ENCODE results near the gene EML6. TPM values are rescaled to one million over a fixed set of nuclear protein-coding genes. Genes with fewer than 3 reads are reported as not detected.
A peak's percentile ranks its signal among the peaks of the same experiment; 100 is the strongest.

The EML6 gene
- total and polyA plus RNA-seq, 2 of the 13 experiments (the other 11 are each of a cell fraction or from before 2014, with no cell fraction given) = 17.2 to 32.4 TPM

DNA sequence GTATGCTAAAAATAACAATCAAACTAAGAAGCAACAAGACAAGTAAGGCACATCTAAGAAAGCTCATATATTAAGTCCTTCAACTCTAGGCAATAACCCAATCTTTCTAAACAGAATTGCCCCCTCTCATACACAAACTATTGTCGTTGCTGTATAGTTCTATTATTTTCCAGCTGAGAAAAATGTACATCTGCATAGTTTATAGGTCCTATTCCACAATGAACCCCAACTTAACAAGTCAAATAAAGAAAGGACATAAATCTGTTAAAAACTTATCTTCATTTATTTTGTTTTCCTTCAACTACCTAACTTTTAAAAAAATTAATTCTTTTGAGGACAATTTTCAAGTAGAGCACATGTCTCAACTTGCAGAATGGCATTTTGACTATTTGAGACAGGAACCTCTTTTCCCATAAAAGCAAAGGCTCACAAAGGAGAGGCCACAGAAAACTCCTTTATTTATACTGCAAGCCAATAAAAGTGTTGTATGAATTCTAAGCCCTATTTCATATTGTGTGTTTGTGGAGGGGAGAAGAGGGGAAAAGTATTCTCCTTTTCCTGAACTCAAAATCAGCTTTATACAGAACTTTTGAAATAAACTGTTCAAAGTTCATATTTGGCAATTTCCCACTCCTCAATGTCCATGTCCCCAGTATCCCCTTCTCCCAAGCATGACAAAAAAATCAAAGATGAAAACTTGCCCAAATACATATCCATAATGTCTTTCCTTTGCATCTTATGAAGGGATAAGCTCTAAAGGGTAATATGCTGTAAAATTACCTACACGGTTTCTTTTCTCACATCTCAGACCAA is 289.4 kb downstream of the EML6 start (continued):
- TF ChIP-seq, protein P1, sequence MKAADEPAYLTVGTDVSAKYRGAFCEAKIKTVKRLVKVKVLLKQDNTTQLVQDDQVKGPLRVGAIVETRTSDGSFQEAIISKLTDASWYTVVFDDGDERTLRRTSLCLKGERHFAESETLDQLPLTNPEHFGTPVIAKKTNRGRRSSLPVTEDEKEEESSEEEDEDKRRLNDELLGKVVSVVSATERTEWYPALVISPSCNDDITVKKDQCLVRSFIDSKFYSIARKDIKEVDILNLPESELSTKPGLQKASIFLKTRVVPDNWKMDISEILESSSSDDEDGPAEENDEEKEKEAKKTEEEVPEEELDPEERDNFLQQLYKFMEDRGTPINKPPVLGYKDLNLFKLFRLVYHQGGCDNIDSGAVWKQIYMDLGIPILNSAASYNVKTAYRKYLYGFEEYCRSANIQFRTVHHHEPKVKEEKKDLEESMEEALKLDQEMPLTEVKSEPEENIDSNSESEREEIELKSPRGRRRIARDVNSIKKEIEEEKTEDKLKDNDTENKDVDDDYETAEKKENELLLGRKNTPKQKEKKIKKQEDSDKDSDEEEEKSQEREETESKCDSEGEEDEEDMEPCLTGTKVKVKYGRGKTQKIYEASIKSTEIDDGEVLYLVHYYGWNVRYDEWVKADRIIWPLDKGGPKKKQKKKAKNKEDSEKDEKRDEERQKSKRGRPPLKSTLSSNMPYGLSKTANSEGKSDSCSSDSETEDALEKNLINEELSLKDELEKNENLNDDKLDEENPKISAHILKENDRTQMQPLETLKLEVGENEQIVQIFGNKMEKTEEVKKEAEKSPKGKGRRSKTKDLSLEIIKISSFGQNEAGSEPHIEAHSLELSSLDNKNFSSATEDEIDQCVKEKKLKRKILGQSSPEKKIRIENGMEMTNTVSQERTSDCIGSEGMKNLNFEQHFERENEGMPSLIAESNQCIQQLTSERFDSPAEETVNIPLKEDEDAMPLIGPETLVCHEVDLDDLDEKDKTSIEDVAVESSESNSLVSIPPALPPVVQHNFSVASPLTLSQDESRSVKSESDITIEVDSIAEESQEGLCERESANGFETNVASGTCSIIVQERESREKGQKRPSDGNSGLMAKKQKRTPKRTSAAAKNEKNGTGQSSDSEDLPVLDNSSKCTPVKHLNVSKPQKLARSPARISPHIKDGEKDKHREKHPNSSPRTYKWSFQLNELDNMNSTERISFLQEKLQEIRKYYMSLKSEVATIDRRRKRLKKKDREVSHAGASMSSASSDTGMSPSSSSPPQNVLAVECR (CRISPR knock-in tag; IDR thresholded peaks at IDR 0.05; ENCODE audit: borderline replicate concordance) = no peak
- TF ChIP-seq HNF4G (IDR thresholded peaks at IDR 0.05; ENCODE audit: borderline replicate concordance, low read depth, low read length) = peak; percentile 39; the same call in 1 of the 2 replicates
- TF ChIP-seq HNF4G (CRISPR knock-in tag; IDR thresholded peaks at IDR 0.05; ENCODE audit: borderline replicate concordance, low read depth) = no peak
- TF ChIP-seq, protein P2, sequence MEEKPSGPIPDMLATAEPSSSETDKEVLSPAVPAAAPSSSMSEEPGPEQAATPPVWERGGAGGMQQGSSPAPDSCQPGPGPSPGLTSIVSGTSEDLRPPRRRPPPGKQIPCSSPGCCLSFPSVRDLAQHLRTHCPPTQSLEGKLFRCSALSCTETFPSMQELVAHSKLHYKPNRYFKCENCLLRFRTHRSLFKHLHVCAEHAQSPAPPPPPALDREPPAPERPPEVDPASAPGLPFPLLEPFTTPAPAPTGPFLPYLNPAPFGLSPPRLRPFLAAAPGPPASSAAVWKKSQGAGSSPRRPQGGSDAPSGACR (CRISPR knock-in tag; IDR thresholded peaks at IDR 0.05) = no peak
- TF ChIP-seq GATAD2A (CRISPR knock-in tag; IDR thresholded peaks at IDR 0.05) = peak; percentile 45
- TF ChIP-seq, protein P3, sequence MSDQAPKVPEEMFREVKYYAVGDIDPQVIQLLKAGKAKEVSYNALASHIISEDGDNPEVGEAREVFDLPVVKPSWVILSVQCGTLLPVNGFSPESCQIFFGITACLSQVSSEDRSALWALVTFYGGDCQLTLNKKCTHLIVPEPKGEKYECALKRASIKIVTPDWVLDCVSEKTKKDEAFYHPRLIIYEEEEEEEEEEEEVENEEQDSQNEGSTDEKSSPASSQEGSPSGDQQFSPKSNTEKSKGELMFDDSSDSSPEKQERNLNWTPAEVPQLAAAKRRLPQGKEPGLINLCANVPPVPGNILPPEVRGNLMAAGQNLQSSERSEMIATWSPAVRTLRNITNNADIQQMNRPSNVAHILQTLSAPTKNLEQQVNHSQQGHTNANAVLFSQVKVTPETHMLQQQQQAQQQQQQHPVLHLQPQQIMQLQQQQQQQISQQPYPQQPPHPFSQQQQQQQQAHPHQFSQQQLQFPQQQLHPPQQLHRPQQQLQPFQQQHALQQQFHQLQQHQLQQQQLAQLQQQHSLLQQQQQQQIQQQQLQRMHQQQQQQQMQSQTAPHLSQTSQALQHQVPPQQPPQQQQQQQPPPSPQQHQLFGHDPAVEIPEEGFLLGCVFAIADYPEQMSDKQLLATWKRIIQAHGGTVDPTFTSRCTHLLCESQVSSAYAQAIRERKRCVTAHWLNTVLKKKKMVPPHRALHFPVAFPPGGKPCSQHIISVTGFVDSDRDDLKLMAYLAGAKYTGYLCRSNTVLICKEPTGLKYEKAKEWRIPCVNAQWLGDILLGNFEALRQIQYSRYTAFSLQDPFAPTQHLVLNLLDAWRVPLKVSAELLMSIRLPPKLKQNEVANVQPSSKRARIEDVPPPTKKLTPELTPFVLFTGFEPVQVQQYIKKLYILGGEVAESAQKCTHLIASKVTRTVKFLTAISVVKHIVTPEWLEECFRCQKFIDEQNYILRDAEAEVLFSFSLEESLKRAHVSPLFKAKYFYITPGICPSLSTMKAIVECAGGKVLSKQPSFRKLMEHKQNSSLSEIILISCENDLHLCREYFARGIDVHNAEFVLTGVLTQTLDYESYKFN (CRISPR knock-in tag; conservative IDR thresholded peaks at IDR 0.05) = peak; percentile 44; the same call in 1 of the 2 replicates
- TF ChIP-seq NCOR1 (IDR thresholded peaks at IDR 0.05; ENCODE audit: borderline replicate concordance, low read length) = peak; percentile 78
- TF ChIP-seq, protein P4, sequence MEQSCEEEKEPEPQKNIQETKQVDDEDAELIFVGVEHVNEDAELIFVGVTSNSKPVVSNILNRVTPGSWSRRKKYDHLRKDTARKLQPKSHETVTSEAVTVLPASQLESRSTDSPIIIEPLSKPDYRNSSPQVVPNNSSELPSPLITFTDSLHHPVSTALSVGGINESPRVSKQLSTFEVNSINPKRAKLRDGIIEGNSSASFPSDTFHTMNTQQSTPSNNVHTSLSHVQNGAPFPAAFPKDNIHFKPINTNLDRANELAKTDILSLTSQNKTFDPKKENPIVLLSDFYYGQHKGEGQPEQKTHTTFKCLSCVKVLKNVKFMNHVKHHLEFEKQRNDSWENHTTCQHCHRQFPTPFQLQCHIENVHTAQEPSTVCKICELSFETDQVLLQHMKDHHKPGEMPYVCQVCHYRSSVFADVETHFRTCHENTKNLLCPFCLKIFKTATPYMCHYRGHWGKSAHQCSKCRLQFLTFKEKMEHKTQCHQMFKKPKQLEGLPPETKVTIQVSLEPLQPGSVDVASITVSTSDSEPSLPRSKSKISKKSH (CRISPR knock-in tag; IDR thresholded peaks at IDR 0.05; ENCODE audit: borderline replicate concordance) = no peak
- TF ChIP-seq ZKSCAN1 (IDR thresholded peaks at IDR 0.05; ENCODE audit: low read length) = no peak
- TF ChIP-seq HMG20A (CRISPR knock-in tag; IDR thresholded peaks at IDR 0.05; ENCODE audit: borderline replicate concordance) = peak; percentile 22; the same call in 1 of the 2 replicates
- TF ChIP-seq CC2D1A (CRISPR knock-in tag; IDR thresholded peaks at IDR 0.05) = no peak
- no peak for TF ChIP-seq ZNF468 (CRISPR knock-in tag; IDR thresholded peaks at IDR 0.05)
- no peak for TF ChIP-seq ZFP1 (CRISPR knock-in tag; IDR thresholded peaks at IDR 0.05)
- peak; percentile 57 for TF ChIP-seq CEBPG (CRISPR knock-in tag; IDR thresholded peaks at IDR 0.05)
- TF ChIP-seq, protein P5, sequence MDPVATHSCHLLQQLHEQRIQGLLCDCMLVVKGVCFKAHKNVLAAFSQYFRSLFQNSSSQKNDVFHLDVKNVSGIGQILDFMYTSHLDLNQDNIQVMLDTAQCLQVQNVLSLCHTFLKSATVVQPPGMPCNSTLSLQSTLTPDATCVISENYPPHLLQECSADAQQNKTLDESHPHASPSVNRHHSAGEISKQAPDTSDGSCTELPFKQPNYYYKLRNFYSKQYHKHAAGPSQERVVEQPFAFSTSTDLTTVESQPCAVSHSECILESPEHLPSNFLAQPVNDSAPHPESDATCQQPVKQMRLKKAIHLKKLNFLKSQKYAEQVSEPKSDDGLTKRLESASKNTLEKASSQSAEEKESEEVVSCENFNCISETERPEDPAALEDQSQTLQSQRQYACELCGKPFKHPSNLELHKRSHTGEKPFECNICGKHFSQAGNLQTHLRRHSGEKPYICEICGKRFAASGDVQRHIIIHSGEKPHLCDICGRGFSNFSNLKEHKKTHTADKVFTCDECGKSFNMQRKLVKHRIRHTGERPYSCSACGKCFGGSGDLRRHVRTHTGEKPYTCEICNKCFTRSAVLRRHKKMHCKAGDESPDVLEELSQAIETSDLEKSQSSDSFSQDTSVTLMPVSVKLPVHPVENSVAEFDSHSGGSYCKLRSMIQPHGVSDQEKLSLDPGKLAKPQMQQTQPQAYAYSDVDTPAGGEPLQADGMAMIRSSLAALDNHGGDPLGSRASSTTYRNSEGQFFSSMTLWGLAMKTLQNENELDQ (CRISPR knock-in tag; IDR thresholded peaks at IDR 0.05; ENCODE audit: borderline replicate concordance) = no peak
- no peak for TF ChIP-seq GZF1 (CRISPR knock-in tag; IDR thresholded peaks at IDR 0.05)
